PFSK-1 (cell line): ENCODE results near the gene ABCF1.

Experiments used
- FOXP2 ChIP-seq: optimal IDR thresholded peaks from 2 replicates; pipeline ENCODE3; 2011; ENCODE audit warnings: borderline replicate concordance, control low read depth, inconsistent platforms; ENCODE audit not compliant: insufficient read depth; ENCODE audit errors: extremely low read length, extremely low read depth
- POLR2AphosphoS5 ChIP-seq: IDR thresholded peaks from 2 replicates; pipeline ENCODE4 v1.6.1; 2012; ENCODE audit warnings: low read depth, mild to moderate bottlenecking, control low read depth, low read length, moderate library complexity
- SIN3A ChIP-seq: IDR thresholded peaks from 2 replicates; pipeline ENCODE4 v1.6.1; 2012; ENCODE audit warnings: mild to moderate bottlenecking, low read length, moderate library complexity, borderline replicate concordance; ENCODE audit not compliant: insufficient read depth
- TAF1 ChIP-seq: IDR thresholded peaks from 2 replicates; pipeline ENCODE4 v1.6.1; 2012; ENCODE audit warnings: low read length, control low read depth, borderline replicate concordance; ENCODE audit not compliant: insufficient read depth
- TF ChIP-seq, protein P1 (sequence below), 2 experiments: IDR thresholded peaks; 2 replicates each; pipeline versions ENCODE4 v1.6.1 to v1.8.0; 2011 to 2012; ENCODE audit warnings: low read depth in 2 of 2, low read length in 2 of 2, control low read depth in 1 of 2, inconsistent platforms in 1 of 2, mild to moderate bottlenecking in 1 of 2, moderate library complexity in 1 of 2; ENCODE audit not compliant: insufficient read depth in 1 of 2

DNA sequence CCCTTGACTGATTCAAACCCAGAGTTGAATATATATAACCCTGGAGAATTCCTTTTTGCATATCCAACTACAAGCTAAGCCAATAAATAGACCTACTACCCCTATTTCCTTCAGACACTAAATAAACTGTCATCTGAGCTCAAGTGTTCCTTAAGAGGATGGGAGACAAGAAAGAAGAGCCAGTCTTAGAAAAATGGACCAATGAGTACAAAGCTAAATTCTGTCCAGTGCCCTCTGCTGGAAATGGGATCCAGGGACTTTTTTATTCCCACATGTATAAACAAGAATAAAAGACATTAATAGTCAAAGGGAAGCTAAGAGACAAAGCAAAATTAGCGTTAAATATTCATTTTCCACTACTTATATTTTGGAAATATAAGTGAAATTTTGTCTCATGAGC lies 41.0 kb downstream of the ABCF1 start:
- TF ChIP-seq POLR2AphosphoS5 (no peak), TAF1 (no peak), FOXP2 (no peak), SIN3A (no peak)
- TF ChIP-seq, protein P1, sequence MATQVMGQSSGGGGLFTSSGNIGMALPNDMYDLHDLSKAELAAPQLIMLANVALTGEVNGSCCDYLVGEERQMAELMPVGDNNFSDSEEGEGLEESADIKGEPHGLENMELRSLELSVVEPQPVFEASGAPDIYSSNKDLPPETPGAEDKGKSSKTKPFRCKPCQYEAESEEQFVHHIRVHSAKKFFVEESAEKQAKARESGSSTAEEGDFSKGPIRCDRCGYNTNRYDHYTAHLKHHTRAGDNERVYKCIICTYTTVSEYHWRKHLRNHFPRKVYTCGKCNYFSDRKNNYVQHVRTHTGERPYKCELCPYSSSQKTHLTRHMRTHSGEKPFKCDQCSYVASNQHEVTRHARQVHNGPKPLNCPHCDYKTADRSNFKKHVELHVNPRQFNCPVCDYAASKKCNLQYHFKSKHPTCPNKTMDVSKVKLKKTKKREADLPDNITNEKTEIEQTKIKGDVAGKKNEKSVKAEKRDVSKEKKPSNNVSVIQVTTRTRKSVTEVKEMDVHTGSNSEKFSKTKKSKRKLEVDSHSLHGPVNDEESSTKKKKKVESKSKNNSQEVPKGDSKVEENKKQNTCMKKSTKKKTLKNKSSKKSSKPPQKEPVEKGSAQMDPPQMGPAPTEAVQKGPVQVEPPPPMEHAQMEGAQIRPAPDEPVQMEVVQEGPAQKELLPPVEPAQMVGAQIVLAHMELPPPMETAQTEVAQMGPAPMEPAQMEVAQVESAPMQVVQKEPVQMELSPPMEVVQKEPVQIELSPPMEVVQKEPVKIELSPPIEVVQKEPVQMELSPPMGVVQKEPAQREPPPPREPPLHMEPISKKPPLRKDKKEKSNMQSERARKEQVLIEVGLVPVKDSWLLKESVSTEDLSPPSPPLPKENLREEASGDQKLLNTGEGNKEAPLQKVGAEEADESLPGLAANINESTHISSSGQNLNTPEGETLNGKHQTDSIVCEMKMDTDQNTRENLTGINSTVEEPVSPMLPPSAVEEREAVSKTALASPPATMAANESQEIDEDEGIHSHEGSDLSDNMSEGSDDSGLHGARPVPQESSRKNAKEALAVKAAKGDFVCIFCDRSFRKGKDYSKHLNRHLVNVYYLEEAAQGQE (IDR thresholded peaks at IDR 0.05; ENCODE audit: insufficient read depth in 1 of 2, low read depth in 2 of 2, low read length in 2 of 2): no peak
